ENCODE results near the gene HIVEP1. TPM values are rescaled to one million over a fixed set of nuclear protein-coding genes. Genes with fewer than 3 reads are reported as not detected.

Gene HIVEP1
- total RNA-seq, 1 donor from 2014 or later, result 45.4 TPM

GRCh38 chr6:12132351-12133222 is 120.5 kb downstream of the HIVEP1 start:
- Histone ChIP-seq H3K4me3 (ENCODE audit: low read depth, low read length) (no peak overlapping the region), H3K27me3 (ENCODE audit: control insufficient read depth, insufficient read depth, low read length) (no peaks in the 10 kb centered on the region), H3K36me3 (ENCODE audit: control insufficient read depth, insufficient read depth, low read length) (no peaks in the 10 kb centered on the region)
- DNase-seq (ENCODE audit: low read depth), result no peak
- TF ChIP-seq CTCF (IDR thresholded peaks at IDR 0.05; ENCODE audit: insufficient read depth, low read length, poor library complexity, severe bottlenecking), result no peak

- TF ChIP-seq CTCF (IDR thresholded peaks at IDR 0.05; ENCODE audit: insufficient read depth, low read length, poor library complexity, severe bottlenecking), result no peak
- H3K4me3 ChIP-seq (ENCODE audit: low read depth, low read length), result no peak overlapping the region
- peaks cover 1% of the 10 kb centered on the region for H3K36me3 ChIP-seq (ENCODE audit: control insufficient read depth, insufficient read depth, low read length)
- DNase-seq (ENCODE audit: low read depth), result no peak
- no peaks in the 10 kb centered on the region for H3K27me3 ChIP-seq (ENCODE audit: control insufficient read depth, insufficient read depth, low read length)
Measured at GRCh38 chr6:12134581-12134980, 122.5 kb downstream of the HIVEP1 start.

- no peak for DNase-seq (ENCODE audit: low read depth)
- H3K36me3 ChIP-seq (ENCODE audit: control insufficient read depth, insufficient read depth, low read length), result peaks cover 1% of the 10 kb centered on the region
- no peaks in the 10 kb centered on the region for H3K27me3 ChIP-seq (ENCODE audit: control insufficient read depth, insufficient read depth, low read length)
- TF ChIP-seq CTCF (IDR thresholded peaks at IDR 0.05; ENCODE audit: insufficient read depth, low read length, poor library complexity, severe bottlenecking), result no peak
- no peak overlapping the region for H3K4me3 ChIP-seq (ENCODE audit: low read depth, low read length)
Measured at GRCh38 chr6:12134991-12135390, 122.9 kb downstream of the HIVEP1 start.

- Histone ChIP-seq H3K27me3 (ENCODE audit: control insufficient read depth, insufficient read depth, low read length) (no peaks in the 10 kb centered on the region), H3K36me3 (ENCODE audit: control insufficient read depth, insufficient read depth, low read length) (peaks cover 1% of the 10 kb centered on the region), H3K4me3 (ENCODE audit: low read depth, low read length) (no peak overlapping the region)
- no peak for TF ChIP-seq CTCF (IDR thresholded peaks at IDR 0.05; ENCODE audit: insufficient read depth, low read length, poor library complexity, severe bottlenecking)
- no peak for DNase-seq (ENCODE audit: low read depth)
Measured at GRCh38 chr6:12136905-12137304, 124.8 kb downstream of the HIVEP1 start.

GRCh38 chr6:12137480-12137879 is 125.4 kb downstream of the HIVEP1 start:
- H3K36me3 ChIP-seq (ENCODE audit: control insufficient read depth, insufficient read depth, low read length), result peaks cover 1% of the 10 kb centered on the region
- no peak for DNase-seq (ENCODE audit: low read depth)
- TF ChIP-seq CTCF (IDR thresholded peaks at IDR 0.05; ENCODE audit: insufficient read depth, low read length, poor library complexity, severe bottlenecking), result no peak
- no peak overlapping the region for H3K4me3 ChIP-seq (ENCODE audit: low read depth, low read length)
- H3K27me3 ChIP-seq (ENCODE audit: control insufficient read depth, insufficient read depth, low read length), result no peaks in the 10 kb centered on the region

- no peak overlapping the region for H3K4me3 ChIP-seq (ENCODE audit: low read depth, low read length)
- no peak for TF ChIP-seq CTCF (IDR thresholded peaks at IDR 0.05; ENCODE audit: insufficient read depth, low read length, poor library complexity, severe bottlenecking)
- H3K27me3 ChIP-seq (ENCODE audit: control insufficient read depth, insufficient read depth, low read length), result no peaks in the 10 kb centered on the region
- DNase-seq (ENCODE audit: low read depth), result no peak
- peaks cover 1% of the 10 kb centered on the region for H3K36me3 ChIP-seq (ENCODE audit: control insufficient read depth, insufficient read depth, low read length)
Measured at GRCh38 chr6:12138381-12138780, 126.3 kb downstream of the HIVEP1 start.
